Measurements from ENCODE around the gene VAMP1. TPM values are rescaled to one million over a fixed set of nuclear protein-coding genes. Genes with fewer than 3 reads are reported as not detected.
A peak's percentile ranks its signal among the peaks of the same experiment; 100 is the strongest.

The VAMP1 gene
- total and polyA plus RNA-seq, 2 donors (not counting 3 experiments of a cell fraction or from before 2014, with no cell fraction given) = 7.0 to 9.0 TPM

- no peak overlapping the region for H3K9ac ChIP-seq (replicated peaks; ENCODE audit: extremely low read depth, insufficient read depth, low read length)
- H4K20me1 ChIP-seq (replicated peaks; ENCODE audit: control insufficient read depth, extremely low read depth, insufficient read depth, low read length) = no peaks in the 10 kb centered on the region
- ChIA-PET CTCF (interaction anchor here (1.1 kb wide), 1 partner anchor 9 kb away, joined by 3 read pairs; no protein-coding TSS in a partner anchor), POLR2A (no interaction called here)
- H3K36me3 ChIP-seq (ENCODE audit: control insufficient read depth in 2 of 2, extremely low read depth in 1 of 2, insufficient read depth in 2 of 2, low read length in 2 of 2) = no peaks in the 10 kb centered on the region
- H3K27ac ChIP-seq (ENCODE audit: insufficient read depth, low read depth, low read length) = no peak overlapping the region
- no peak overlapping the region for H2AFZ ChIP-seq (ENCODE audit: low read depth, low read length)
- H3K4me3 ChIP-seq (replicated peaks in 1 of 3; ENCODE audit: insufficient read depth in 1 of 3, low read depth in 1 of 3, low read length in 3 of 3) = no peak overlapping the region
- no TSS peak for BruUV-seq (replicated peaks)
- intact Hi-C loops (cut with micrococcal nuclease) (no loop called here), dilution Hi-C loops (cut with MboI; ENCODE audit: extremely low pct_ligation_motif_present, low sequenced_read_pairs) (no loop called here)
- DNase-seq (ENCODE audit: low read depth, low spot score) = no peak
- no peak for TF ChIP-seq MYC (IDR thresholded peaks at IDR 0.05; ENCODE audit: low read depth, low read length)
- no peaks in the 10 kb centered on the region for H3K9me3 ChIP-seq (replicated peaks; ENCODE audit: control insufficient read depth, insufficient read depth, low read length)
- no peaks in the 10 kb centered on the region for H3K27me3 ChIP-seq (ENCODE audit: control insufficient read depth in 2 of 2, insufficient read depth in 2 of 2, low read length in 2 of 2)
- peaks cover 18% of the 10 kb centered on the region for H3K4me1 ChIP-seq (ENCODE audit: control insufficient read depth, extremely low read depth, insufficient read depth, low read length)
- no peaks in the 10 kb centered on the region for H3K79me2 ChIP-seq (ENCODE audit: control insufficient read depth, insufficient read depth, low read length)
- FAIRE-seq = no peak
- no peak overlapping the region for H3K4me2 ChIP-seq (ENCODE audit: insufficient read depth, low read length)
- H3K9me1 ChIP-seq (replicated peaks; ENCODE audit: control insufficient read depth, extremely low read depth, insufficient read depth, low read length) = no peaks in the 10 kb centered on the region
These were observed 37.5 kb downstream of the VAMP1 start for GRCh38 chr12:6432991-6433390.

GRCh38 chr12:6430124-6430989 lies 40.1 kb downstream of the VAMP1 start:
- peak; percentile 98 for FAIRE-seq
- peak overlapping the region; percentile 79 for H3K9ac ChIP-seq (replicated peaks; ENCODE audit: extremely low read depth, insufficient read depth, low read length)

More at GRCh38 chr12:6430124-6430989, 40.1 kb downstream of the VAMP1 start:
- intact Hi-C loops (cut with micrococcal nuclease) = loop anchor here (1.0 kb wide), 1 partner anchor 21 kb away; no protein-coding TSS in a partner anchor
- Histone ChIP-seq H3K27ac (ENCODE audit: insufficient read depth, low read depth, low read length) (peak overlapping the region; percentile 96), H2AFZ (ENCODE audit: low read depth, low read length) (peak overlapping the region; percentile 94), H3K4me3 (replicated peaks in 1 of 3; ENCODE audit: insufficient read depth in 1 of 3, low read depth in 1 of 3, low read length in 3 of 3) (peak overlapping the region in 1 of 3 experiments; percentile 4), H3K9me1 (replicated peaks; ENCODE audit: control insufficient read depth, extremely low read depth, insufficient read depth, low read length) (no peaks in the 10 kb centered on the region), H3K79me2 (ENCODE audit: control insufficient read depth, insufficient read depth, low read length) (no peaks in the 10 kb centered on the region), H3K36me3 (ENCODE audit: control insufficient read depth in 2 of 2, extremely low read depth in 1 of 2, insufficient read depth in 2 of 2, low read length in 2 of 2) (no peaks in the 10 kb centered on the region), H4K20me1 (replicated peaks; ENCODE audit: control insufficient read depth, extremely low read depth, insufficient read depth, low read length) (no peaks in the 10 kb centered on the region), H3K27me3 (ENCODE audit: control insufficient read depth in 2 of 2, insufficient read depth in 2 of 2, low read length in 2 of 2) (no peaks in the 10 kb centered on the region), H3K4me1 (ENCODE audit: control insufficient read depth, extremely low read depth, insufficient read depth, low read length) (peaks cover 18% of the 10 kb centered on the region), H3K4me2 (ENCODE audit: insufficient read depth, low read length) (peak overlapping the region; percentile 72), H3K9me3 (replicated peaks; ENCODE audit: control insufficient read depth, insufficient read depth, low read length) (no peaks in the 10 kb centered on the region)
- TF ChIP-seq CTCF (IDR thresholded peaks at IDR 0.05; ENCODE audit: extremely low read depth in 1 of 2, insufficient read depth in 1 of 2, low read depth in 1 of 2, low read length in 2 of 2) = no peak
- peak; percentile 44 for TF ChIP-seq POLR2A (IDR thresholded peaks at IDR 0.05; ENCODE audit: low read depth, low read length)
- TF ChIP-seq EZH2 (IDR thresholded peaks at IDR 0.05; ENCODE audit: borderline replicate concordance, low read depth, low read length, severe bottlenecking) = no peak
- TF ChIP-seq MAX (IDR thresholded peaks at IDR 0.05; ENCODE audit: insufficient read depth, insufficient read length) = peak; percentile 30
- TF ChIP-seq POLR2AphosphoS5 (IDR thresholded peaks at IDR 0.05; ENCODE audit: insufficient read depth, low read depth, low read length) = peak; percentile 54
- no peak for TF ChIP-seq GATA2 (IDR thresholded peaks at IDR 0.05; ENCODE audit: insufficient read depth, insufficient read length, low read depth, low read length)
- no peak for TF ChIP-seq MYC (IDR thresholded peaks at IDR 0.05; ENCODE audit: low read depth, low read length)
- TF ChIP-seq FOS (IDR thresholded peaks at IDR 0.05; ENCODE audit: borderline replicate concordance, insufficient read depth, low read length) = peak; percentile 39
- peak; percentile 73 for TF ChIP-seq JUN (IDR thresholded peaks at IDR 0.05; ENCODE audit: borderline replicate concordance, insufficient read depth, insufficient read length, low read depth)
- POLR2A ChIA-PET = no interaction called here
- no TSS peak for BruUV-seq (replicated peaks)
- CTCF ChIA-PET = no interaction called here
- dilution Hi-C loops (cut with MboI; ENCODE audit: extremely low pct_ligation_motif_present, low sequenced_read_pairs) = no loop called here
- peak; percentile 97 for DNase-seq (ENCODE audit: low read depth, low spot score)

All from endothelial cell of umbilical vein (primary cell).